ENCODE measurements around the gene PTPRK.

Gene PTPRK

GRCh38 chr6:128158496-128158895, 361.9 kb downstream of the PTPRK start:
- no peak for FAIRE-seq
- DNase-seq (ENCODE audit: insufficient read length, low spot score): no peak

- FAIRE-seq: no peak
- no peak for DNase-seq (ENCODE audit: insufficient read length, low spot score)
Measured at GRCh38 chr6:128156321-128157111, 363.9 kb downstream of the PTPRK start.

- DNase-seq (ENCODE audit: insufficient read length, low spot score): no peak
- FAIRE-seq: no peak
Measured at GRCh38 chr6:128155826-128156225, 364.6 kb downstream of the PTPRK start.

- FAIRE-seq (no peak), DNase-seq (ENCODE audit: insufficient read length, low spot score) (no peak)
Measured at GRCh38 chr6:128152551-128152950, 367.8 kb downstream of the PTPRK start.

GRCh38 chr6:128150376-128150775, 370.0 kb downstream of the PTPRK start:
- DNase-seq (ENCODE audit: insufficient read length, low spot score) (no peak), FAIRE-seq (no peak)

GRCh38 chr6:128149796-128150195, 370.6 kb downstream of the PTPRK start:
- no peak for FAIRE-seq

GRCh38 chr6:128144320-128144719, 376.1 kb downstream of the PTPRK start:
- FAIRE-seq: no peak
- DNase-seq (ENCODE audit: insufficient read length, low spot score): no peak

More at GRCh38 chr6:128149796-128150195, 370.6 kb downstream of the PTPRK start:
- no peak for DNase-seq (ENCODE audit: insufficient read length, low spot score)

- DNase-seq (ENCODE audit: insufficient read length, low spot score) (no peak), FAIRE-seq (no peak)
Measured at GRCh38 chr6:128141932-128142331, 378.5 kb downstream of the PTPRK start.

GRCh38 chr6:128139519-128139918, 380.9 kb downstream of the PTPRK start:
- FAIRE-seq: no peak

GRCh38 chr6:128138694-128139093, 381.7 kb downstream of the PTPRK start:
- no peak for FAIRE-seq
- no peak for DNase-seq (ENCODE audit: insufficient read length, low spot score)

More at GRCh38 chr6:128139519-128139918, 380.9 kb downstream of the PTPRK start:
- no peak for DNase-seq (ENCODE audit: insufficient read length, low spot score)

- no peak for FAIRE-seq
Measured at GRCh38 chr6:128135325-128135724, 385.1 kb downstream of the PTPRK start.

GRCh38 chr6:128131566-128131965, 388.8 kb downstream of the PTPRK start:
- DNase-seq (ENCODE audit: insufficient read length, low spot score): no peak
- FAIRE-seq: no peak

More at GRCh38 chr6:128135325-128135724, 385.1 kb downstream of the PTPRK start:
- no peak for DNase-seq (ENCODE audit: insufficient read length, low spot score)

GRCh38 chr6:128131036-128131435, 389.4 kb downstream of the PTPRK start:
- DNase-seq (ENCODE audit: insufficient read length, low spot score) (no peak), FAIRE-seq (no peak)

GRCh38 chr6:128129679-128130078, 390.7 kb downstream of the PTPRK start:
- FAIRE-seq: no peak
- DNase-seq (ENCODE audit: insufficient read length, low spot score): no peak

GRCh38 chr6:128127650-128128049, 392.7 kb downstream of the PTPRK start:
- FAIRE-seq: no peak
- DNase-seq (ENCODE audit: insufficient read length, low spot score): no peak

GRCh38 chr6:128124713-128125112, 395.7 kb downstream of the PTPRK start:
- FAIRE-seq (no peak), DNase-seq (ENCODE audit: insufficient read length, low spot score) (no peak)

GRCh38 chr6:128121610-128122009, 398.8 kb downstream of the PTPRK start:
- no peak for DNase-seq (ENCODE audit: insufficient read length, low spot score)
- no peak for FAIRE-seq

- DNase-seq (ENCODE audit: insufficient read length, low spot score) (no peak), FAIRE-seq (peak; percentile 23)
Measured at GRCh38 chr6:128121190-128121589, 399.2 kb downstream of the PTPRK start.

- FAIRE-seq (no peak), DNase-seq (ENCODE audit: insufficient read length, low spot score) (no peak)
Measured at GRCh38 chr6:128118401-128118800, 402.0 kb downstream of the PTPRK start.

GRCh38 chr6:128117916-128118315, 402.5 kb downstream of the PTPRK start:
- DNase-seq (ENCODE audit: insufficient read length, low spot score) (no peak), FAIRE-seq (no peak)

GRCh38 chr6:128114164-128114563, 406.2 kb downstream of the PTPRK start:
- no peak for FAIRE-seq
- no peak for DNase-seq (ENCODE audit: insufficient read length, low spot score)

- DNase-seq (ENCODE audit: insufficient read length, low spot score) (no peak), FAIRE-seq (peak; percentile 71)
Measured at GRCh38 chr6:128112494-128112893, 407.9 kb downstream of the PTPRK start.

GRCh38 chr6:128111096-128111495, 409.3 kb downstream of the PTPRK start:
- no peak for FAIRE-seq
- DNase-seq (ENCODE audit: insufficient read length, low spot score): no peak

Data from GM19239 (cell line).